PC-9 (cell line): ENCODE results near the gene SPATS2. TPM values are rescaled to one million over a fixed set of nuclear protein-coding genes. Genes with fewer than 3 reads are reported as not detected.
"Not testable (repeated sequence)": the region's sequence is repeated elsewhere in the genome, so short reads cannot be mapped to it uniquely, and the experiment has no call there.

Source experiments
- Bru-seq: library from RNA; stranded (reverse); fragments of 400-500 nt; gene quantifications from one replicate; lab custom pipeline; 2021; lab: Mats Ljungman, UMichigan
- BruChase-seq, 2 experiments: library from RNA; stranded (reverse); fragments of 400-500 nt; gene quantifications; one replicate each; lab custom pipeline; 2021; lab: Mats Ljungman, UMichigan
- BruUV-seq: library from RNA; stranded (reverse); fragments of 400-500 nt; replicated peaks from 2 replicates; lab custom pipeline; 2021; lab: Mats Ljungman, UMichigan
- CTCF ChIA-PET: fragments of 300-600 bp; sonication (Branson Sonifier 250); formaldehyde crosslinking; loops from one replicate; lab custom pipeline; 2022; ENCODE audit warnings: antibody characterized with exemption; lab: Charles Lee
- POLR2A ChIA-PET: fragments of 300-600 bp; sonication (Branson Sonifier 250); formaldehyde crosslinking; loops from one replicate; lab custom pipeline; 2022; ENCODE audit warnings: antibody characterized with exemption; ENCODE audit not compliant: unreplicated experiment; lab: Charles Lee
- DNase-seq, 2 experiments: peaks; one replicate each; pipeline versions ENCODE4 v3.0.0 to v3.0.0-alpha.2; 2015 to 2022; ENCODE audit warnings: mixed read lengths in 1 of 2
- H2AFZ ChIP-seq: fragments of 200-600 bp; sonication (generic); 2 replicates; pipeline ENCODE4 v1.8.1; 2017; ENCODE audit warnings: antibody characterized with exemption
- H3F3A ChIP-seq: fragments of 200-600 bp; sonication (generic); 2 replicates; pipeline ENCODE4 v1.8.1; 2017; ENCODE audit warnings: antibody characterized with exemption, mild to moderate bottlenecking, low read depth; ENCODE audit not compliant: insufficient read depth
- H3K27ac ChIP-seq: fragments of 200-600 bp; sonication (generic); 2 replicates; pipeline ENCODE4 v1.6.1; 2016; ENCODE audit warnings: mixed run types
- H3K27me3 ChIP-seq: fragments of 200-600 bp; sonication (generic); 2 replicates; pipeline ENCODE4 v1.6.1; 2016; ENCODE audit warnings: low read depth, mixed run types; ENCODE audit not compliant: insufficient read depth
- H3K36me3 ChIP-seq: fragments of 200-600 bp; sonication (generic); 2 replicates; pipeline ENCODE4 v1.6.1; 2016; ENCODE audit warnings: low read depth, mixed run types
- H3K4me1 ChIP-seq: fragments of 200-600 bp; sonication (generic); replicated peaks from 2 replicates; pipeline ENCODE4 v1.6.1; 2016; ENCODE audit warnings: mixed run types; ENCODE audit not compliant: insufficient read depth
- H3K4me2 ChIP-seq: fragments of 200-600 bp; sonication (generic); 2 replicates; pipeline ENCODE4 v1.6.1; 2017; ENCODE audit warnings: mixed run types
- H3K4me3 ChIP-seq: fragments of 200-600 bp; sonication (generic); 2 replicates; pipeline ENCODE4 v1.6.1; 2016; ENCODE audit warnings: mixed run types
- H3K79me2 ChIP-seq: fragments of 200-600 bp; sonication (generic); 2 replicates; pipeline ENCODE4 v1.6.1; 2017; ENCODE audit warnings: low read depth, mixed run types
- H3K9me2 ChIP-seq: fragments of 200-600 bp; sonication (generic); 2 replicates; pipeline ENCODE4 v1.8.1; 2017; ENCODE audit warnings: mild to moderate bottlenecking; ENCODE audit not compliant: insufficient read depth
- H3K9me3 ChIP-seq: fragments of 200-600 bp; sonication (generic); 2 replicates; pipeline ENCODE4 v1.8.1; 2016; ENCODE audit warnings: low read depth; ENCODE audit not compliant: insufficient read depth
- H4K20me1 ChIP-seq: fragments of 200-600 bp; sonication (generic); 2 replicates; pipeline ENCODE4 v1.8.1; 2017; ENCODE audit not compliant: insufficient read depth
- EZH2 ChIP-seq: fragments of 200-600 bp; sonication (generic); IDR thresholded peaks from 2 replicates; pipeline ENCODE4 v1.8.0; 2017; ENCODE audit warnings: antibody characterized with exemption, low read depth
- intact Hi-C: fragments of 100-400 bp; cut with micrococcal nuclease; formaldehyde crosslinking; loops from one replicate; pipeline ENCODE4 v1.10.0; 2022; ENCODE audit not compliant: unreplicated experiment
- long read RNA-seq: library from polyadenylated mRNA; stranded (forward); transcript quantifications from one replicate; pipeline ENCODE4 v2.0.0, GENCODE V29; 2022
- total RNA-seq: library from RNA; stranded (reverse); gene quantifications from 2 replicates; pipeline ENCODE4 v1.2.3, GENCODE V29; 2021
- TF ChIP-seq, protein P1 (sequence below): fragments of 200-600 bp; sonication (generic); conservative IDR thresholded peaks from 2 replicates; pipeline ENCODE4 v1.6.1; 2017; ENCODE audit warnings: mixed run types, antibody characterized with exemption, mild to moderate bottlenecking, moderate library complexity

SPATS2 gene
- total RNA-seq = 65.1 and 84.3 TPM in 2 replicates
- percentile 87 among the genes with signal in this experiment for Bru-seq, nascent RNA
- BruChase-seq, experiment 1, labeled RNA remaining after a 2-hour chase = percentile 82 among the genes with signal in this experiment
- BruChase-seq, experiment 2, labeled RNA remaining after a 6-hour chase = percentile 79 among the genes with signal in this experiment
- long read RNA-seq, transcript SPATS2-222 (14 exons, 2,993 nt) = minor isoform, 32 of 111 reads
- long read RNA-seq, transcript SPATS2-201 (13 exons, 3,158 nt) = major isoform, 55 of 111 reads
- long read RNA-seq, partial matches to known transcripts = 1 of 111 reads
- long read RNA-seq, other reads (novel, unspliced or antisense) = 23 of 111 reads

DNA sequence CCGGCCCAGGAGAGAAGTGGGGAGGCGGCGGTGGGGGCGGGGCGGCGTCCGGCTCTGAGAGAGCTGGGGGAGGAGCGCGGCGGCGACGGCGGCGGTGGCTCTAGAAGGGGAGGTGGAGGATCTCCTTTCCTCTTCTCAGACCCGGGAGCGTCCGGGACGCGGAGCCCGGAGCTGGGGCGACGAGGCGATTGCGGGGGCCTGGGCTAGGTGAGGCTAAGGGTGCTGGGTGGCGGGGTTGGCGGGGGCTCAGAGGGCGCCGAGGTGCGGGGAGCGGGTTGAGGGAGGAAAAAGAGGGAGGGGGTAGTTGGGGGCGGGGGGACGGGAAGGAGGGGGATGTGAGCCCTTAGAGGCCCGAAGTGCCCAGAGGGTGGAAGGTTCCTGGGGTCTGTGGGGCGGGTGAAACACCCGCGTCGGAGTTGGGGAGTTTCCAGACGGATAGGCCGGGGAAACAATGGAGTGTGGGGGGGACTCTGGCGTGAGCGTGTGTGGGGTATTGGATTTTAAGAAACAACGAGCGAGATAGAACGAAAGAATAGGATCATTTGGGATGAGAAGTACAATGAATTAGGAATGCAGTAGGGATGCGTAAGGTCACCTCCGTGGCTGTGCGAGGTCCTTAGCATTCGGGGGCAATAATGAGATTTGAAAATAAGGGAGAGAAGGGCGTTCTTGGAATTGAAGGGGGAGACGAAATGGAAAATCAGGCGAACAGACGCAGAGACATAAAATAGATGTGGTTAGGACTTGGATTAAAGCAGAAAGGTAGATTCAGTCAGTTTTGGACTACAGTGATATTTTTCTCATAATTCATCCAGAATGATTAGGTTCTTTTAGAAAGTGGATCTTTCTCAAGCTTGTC lies at the start of gene SPATS2:
SPATS2 (plus strand) TSS at position 82 of the 859 bp plus-strand sequence. CDS start 93,551 bp downstream, outside the sequence.
- Histone ChIP-seq H3K36me3 (0 out of 2 replicates have a peak, but pooled peaks cover 5% of the 10 kb centered on the region), H3K9me3 (no peaks in the 10 kb centered on the region), H3K4me2 (peak within 1 kb of the TSS; percentile 98), H3K9me2 (no peaks in the 10 kb centered on the region), H3K27ac (peak within 1 kb of the TSS; percentile 73), H4K20me1 (peaks cover 7% of the 10 kb centered on the region; the same call in 1 of the 2 replicates), H3K4me3 (peak within 1 kb of the TSS; percentile 93), H3K4me1 (peaks cover 36% of the 10 kb centered on the region), H2AFZ (peak within 1 kb of the TSS; percentile 94), H3F3A (peaks cover 26% of the 10 kb centered on the region), H3K79me2 (peaks cover 51% of the 10 kb centered on the region), H3K27me3 (no peaks in the 10 kb centered on the region)
- ChIA-PET POLR2A (interaction anchor here (0.6 to 1.1 kb wide), 9 partner anchors 9 to 502 kb away, joined by 3 to 10 read pairs (median 4); partner anchors contain the start of gene TROAP), CTCF (interaction anchor here (0.6 to 1.5 kb wide), 5 partner anchors 20 to 374 kb away, joined by 3 to 10 read pairs (median 4); partner anchors contain the start of gene TMBIM6)
- intact Hi-C loops = loop anchor here (5.0 to 10.0 kb wide), 2 partner anchors 200 to 337 kb away; partner anchors contain the start of genes FMNL3 and MCRS1
- BruUV-seq = no TSS peak
- TF ChIP-seq, protein P1, sequence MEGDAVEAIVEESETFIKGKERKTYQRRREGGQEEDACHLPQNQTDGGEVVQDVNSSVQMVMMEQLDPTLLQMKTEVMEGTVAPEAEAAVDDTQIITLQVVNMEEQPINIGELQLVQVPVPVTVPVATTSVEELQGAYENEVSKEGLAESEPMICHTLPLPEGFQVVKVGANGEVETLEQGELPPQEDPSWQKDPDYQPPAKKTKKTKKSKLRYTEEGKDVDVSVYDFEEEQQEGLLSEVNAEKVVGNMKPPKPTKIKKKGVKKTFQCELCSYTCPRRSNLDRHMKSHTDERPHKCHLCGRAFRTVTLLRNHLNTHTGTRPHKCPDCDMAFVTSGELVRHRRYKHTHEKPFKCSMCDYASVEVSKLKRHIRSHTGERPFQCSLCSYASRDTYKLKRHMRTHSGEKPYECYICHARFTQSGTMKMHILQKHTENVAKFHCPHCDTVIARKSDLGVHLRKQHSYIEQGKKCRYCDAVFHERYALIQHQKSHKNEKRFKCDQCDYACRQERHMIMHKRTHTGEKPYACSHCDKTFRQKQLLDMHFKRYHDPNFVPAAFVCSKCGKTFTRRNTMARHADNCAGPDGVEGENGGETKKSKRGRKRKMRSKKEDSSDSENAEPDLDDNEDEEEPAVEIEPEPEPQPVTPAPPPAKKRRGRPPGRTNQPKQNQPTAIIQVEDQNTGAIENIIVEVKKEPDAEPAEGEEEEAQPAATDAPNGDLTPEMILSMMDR = no peak
- no peak for TF ChIP-seq EZH2
- DNase-seq = no peak

DNA sequence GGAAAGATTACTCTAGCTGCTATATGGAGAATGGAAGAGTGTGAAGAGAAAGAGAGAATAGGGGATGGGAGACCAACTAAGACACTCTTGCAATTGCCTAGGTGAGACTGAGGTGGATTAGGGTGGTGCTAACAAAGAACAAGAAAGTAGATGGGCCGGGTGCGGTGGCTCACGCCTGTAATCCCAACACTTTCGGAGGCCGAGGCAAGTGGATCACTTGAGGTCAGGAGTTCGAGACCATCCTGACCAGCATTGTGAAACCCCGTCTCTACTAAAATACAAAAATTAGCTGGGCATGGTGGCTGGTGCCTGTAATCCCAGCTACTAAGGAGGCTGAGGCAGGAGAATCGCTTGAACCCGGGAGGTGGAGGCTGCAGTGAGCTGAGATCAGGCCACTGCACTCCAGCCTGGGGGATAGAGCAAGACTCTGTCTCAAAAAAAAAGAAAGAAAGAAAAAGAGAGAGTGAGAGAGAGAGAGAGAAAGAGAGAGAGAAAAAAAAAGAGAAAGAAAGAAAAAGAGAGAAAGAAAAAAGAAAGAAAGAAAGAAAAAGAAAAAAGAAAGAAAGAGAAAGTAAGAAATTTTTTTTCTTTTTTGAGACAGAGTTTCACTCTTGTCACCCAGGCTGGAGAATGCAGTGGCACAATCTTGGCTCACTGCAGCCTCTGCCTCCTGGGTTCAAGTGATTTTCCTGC lies 46.7 kb upstream of the SPATS2 start:
- CTCF ChIA-PET, H3K27ac ChIP-seq, H3F3A ChIP-seq, BruUV-seq, H3K27me3 ChIP-seq, H2AFZ ChIP-seq, H3K4me3 ChIP-seq, H3K9me3 ChIP-seq, H4K20me1 ChIP-seq, H3K9me2 ChIP-seq, H3K4me2 ChIP-seq, DNase-seq, H3K36me3 ChIP-seq, intact Hi-C loops: not testable (repeated sequence)
- Histone ChIP-seq H3K79me2 (peaks cover 12% of the 10 kb centered on the region), H3K4me1 (peaks cover 15% of the 10 kb centered on the region; the same call in 1 of the 2 replicates)
- POLR2A ChIA-PET = interaction anchor here (0.6 kb wide), 1 partner anchor 57 kb away, joined by 13 read pairs; no protein-coding TSS in a partner anchor

DNA sequence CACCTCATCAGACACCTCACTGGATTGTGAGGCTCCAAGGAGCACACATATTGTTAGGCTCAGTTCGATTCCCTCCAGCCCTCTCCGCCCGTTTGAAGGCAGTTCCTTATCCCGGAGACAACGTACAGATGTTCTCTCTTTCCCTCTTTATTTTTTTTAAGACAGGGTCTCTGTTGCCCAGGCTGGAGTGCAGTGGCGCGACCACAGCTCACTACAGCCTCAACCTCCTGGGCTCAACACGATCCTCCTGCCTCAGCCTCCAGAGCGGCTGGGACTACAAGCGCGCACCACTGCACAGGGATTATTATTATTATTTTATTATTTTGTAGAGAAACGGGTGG lies 44.9 kb upstream of the SPATS2 start:
- H2AFZ ChIP-seq = peak overlapping the region; percentile 77
- POLR2A ChIA-PET = interaction anchor here (0.5 to 0.9 kb wide), 3 partner anchors 245 to 641 kb away, joined by 3 to 10 read pairs (median 5); partner anchors contain the start of gene TMBIM6
- intact Hi-C loops = no loop called here
- TF ChIP-seq, protein P1 = no peak
- no peak for TF ChIP-seq EZH2
- no peaks in the 10 kb centered on the region for H3K9me2 ChIP-seq
- TSS peak; percentile 99 for BruUV-seq
- CTCF ChIA-PET = interaction anchor here (0.6 to 2.0 kb wide), 5 partner anchors 9 to 84 kb away, joined by 3 to 11 read pairs (median 7); partner anchors contain the start of gene DNAJC22
- H3F3A ChIP-seq = no peaks in the 10 kb centered on the region
- H3K4me2 ChIP-seq = peak overlapping the region; percentile 79
- H3K36me3 ChIP-seq = no peaks in the 10 kb centered on the region
- no peak for DNase-seq
- H3K79me2 ChIP-seq = peaks cover 12% of the 10 kb centered on the region
- no peaks in the 10 kb centered on the region for H3K27me3 ChIP-seq
- no peaks in the 10 kb centered on the region for H4K20me1 ChIP-seq
- no peaks in the 10 kb centered on the region for H3K9me3 ChIP-seq
- peaks cover 9% of the 10 kb centered on the region; the same call in 1 of the 2 replicates for H3K4me1 ChIP-seq
- peak overlapping the region; percentile 68 for H3K4me3 ChIP-seq
- H3K27ac ChIP-seq = 0 out of 2 replicates have a peak overlapping the region, but pooled peaks have one; percentile 6
